GM12878 (cell line): Measurements from ENCODE around the gene RAB25. TPM values are rescaled to one million over a fixed set of nuclear protein-coding genes. Genes with fewer than 3 reads are reported as not detected.

Source experiments
- ATAC-seq: fragments of 200-7000 bp; cut with Tn5 transposase; 3 replicates; pipeline ENCODE4 v1.9.1; 2020; ENCODE audit warnings: mild to moderate bottlenecking, moderate library complexity
- BruUV-seq: library from RNA; stranded (reverse); fragments of 400-500 nt; replicated peaks from 2 replicates; lab custom pipeline; 2021; lab: Mats Ljungman, UMichigan
- CTCF ChIA-PET: fragments of 300-600 bp; sonication (Branson Sonifier 250); formaldehyde crosslinking; extraction: SDS; loops from one replicate; lab custom pipeline; 2021; ENCODE audit warnings: inconsistent platforms; lab: Yijun Ruan, JAX
- POLR2A ChIA-PET: fragments of 350-600 bp; formaldehyde crosslinking; extraction: SDS; loops from one replicate; lab custom pipeline; 2021; ENCODE audit warnings: inconsistent platforms; lab: Charles Lee
- RAD21 ChIA-PET: fragments of 300-600 bp; sonication (Branson Sonifier 250); formaldehyde crosslinking; loops from one replicate; lab custom pipeline; 2023; ENCODE audit warnings: antibody characterized with exemption; ENCODE audit not compliant: unreplicated experiment; lab: Charles Lee
- SMC1A ChIA-PET: fragments of 300-600 bp; sonication (Branson Sonifier 250); formaldehyde crosslinking; loops from one replicate; lab custom pipeline; 2023; ENCODE audit not compliant: unreplicated experiment, uncharacterized antibody; lab: Charles Lee
- DNase-seq: peaks from one replicate; pipeline ENCODE4 v3.0.0-alpha.2; 2011; ENCODE audit warnings: low read depth, low spot score
- FAIRE-seq: peaks from 3 replicates; lab custom pipeline; 2011; peaks lifted over from hg19 to GRCh38; lab: Jason Lieb, UNC
- H2AFZ ChIP-seq: 2 replicates; pipeline ENCODE4 v1.6.0; 2011; ENCODE audit warnings: low read depth, low read length, control low read depth; ENCODE audit not compliant: control insufficient read depth
- H3K27ac ChIP-seq: 2 replicates; pipeline ENCODE4 v1.5.1; 2011; ENCODE audit warnings: control low read depth; ENCODE audit not compliant: control insufficient read depth, insufficient read depth
- H3K27me3 ChIP-seq, 2 experiments: replicated peaks in 1 of 2; 2 replicates each; pipeline versions ENCODE4 v1.6.0 to v1.6.1; 2011; ENCODE audit warnings: low read length in 1 of 2; ENCODE audit not compliant: control insufficient read depth in 2 of 2, insufficient read depth in 2 of 2
- H3K36me3 ChIP-seq, 2 experiments: 2 replicates each; pipeline ENCODE4 v1.5.1; 2011; ENCODE audit warnings: low read length in 1 of 2; ENCODE audit not compliant: control insufficient read depth in 2 of 2, insufficient read depth in 2 of 2
- H3K4me1 ChIP-seq: 2 replicates; pipeline ENCODE4 v1.6.1; 2011; ENCODE audit warnings: mild to moderate bottlenecking, low read length, moderate library complexity, mixed read lengths; ENCODE audit not compliant: control insufficient read depth, insufficient read depth
- H3K4me2 ChIP-seq: 2 replicates; pipeline ENCODE4 v1.6.0; 2011; ENCODE audit warnings: control low read depth; ENCODE audit not compliant: control insufficient read depth, insufficient read depth
- H3K4me3 ChIP-seq: fragments of 200-600 bp; sonication (generic); 2 replicates; pipeline ENCODE4 v1.5.1; 2016
- H3K79me2 ChIP-seq: 2 replicates; pipeline ENCODE4 v1.6.0; 2011; ENCODE audit warnings: low read length; ENCODE audit not compliant: control insufficient read depth, insufficient read depth
- H3K9ac ChIP-seq: 2 replicates; pipeline ENCODE4 v1.8.0; 2011; ENCODE audit warnings: low read length, control low read depth, mixed read lengths; ENCODE audit not compliant: control insufficient read depth, insufficient read depth
- H3K9me3 ChIP-seq: replicated peaks from 3 replicates; pipeline ENCODE4 v1.5.1; 2011; ENCODE audit warnings: mild to moderate bottlenecking, low read length; ENCODE audit not compliant: control insufficient read depth, insufficient read depth
- H4K20me1 ChIP-seq: 2 replicates; pipeline ENCODE4 v1.6.0; 2011; ENCODE audit not compliant: control insufficient read depth, insufficient read depth
- BACH1 ChIP-seq: fragments of 450-650 bp; IDR thresholded peaks from 2 replicates; pipeline ENCODE4 v1.6.1; 2017; ENCODE audit warnings: mild to moderate bottlenecking, borderline replicate concordance
- CHD1 ChIP-seq: IDR thresholded peaks from 2 replicates; pipeline ENCODE4 v1.6.1; 2012; ENCODE audit warnings: low read depth, low read length, improper control_type of control experiment
- CHD2 ChIP-seq: IDR thresholded peaks from 2 replicates; pipeline ENCODE4 v1.6.1; 2011; ENCODE audit warnings: low read depth, low read length, improper control_type of control experiment, borderline replicate concordance
- GABPA ChIP-seq: IDR thresholded peaks from 2 replicates; pipeline ENCODE4 v1.6.1; 2014; ENCODE audit warnings: antibody characterized with exemption, low read depth, mild to moderate bottlenecking, inconsistent platforms
- PAX5 ChIP-seq: IDR thresholded peaks from 2 replicates; pipeline ENCODE4 v1.6.1; 2011; ENCODE audit warnings: low read depth, low read length, borderline replicate concordance
- PML ChIP-seq: IDR thresholded peaks from 2 replicates; pipeline ENCODE4 v1.6.1; 2012; ENCODE audit warnings: low read length, inconsistent platforms
- RELB ChIP-seq: fragments of 450-650 bp; IDR thresholded peaks from 2 replicates; pipeline ENCODE4 v1.6.1; 2017; ENCODE audit warnings: low read depth, mild to moderate bottlenecking, moderate library complexity
- SIN3A ChIP-seq: IDR thresholded peaks from 2 replicates; pipeline ENCODE4 v1.6.1; 2012; ENCODE audit warnings: low read depth, low read length, improper control_type of control experiment
- SMC3 ChIP-seq: IDR thresholded peaks from 2 replicates; pipeline ENCODE4 v1.6.1; 2011; ENCODE audit warnings: low read length, improper control_type of control experiment, borderline replicate concordance
- WRNIP1 ChIP-seq: IDR thresholded peaks from 2 replicates; pipeline ENCODE4 v1.6.1; 2011; ENCODE audit warnings: low read depth, low read length, improper control_type of control experiment, borderline replicate concordance
- ZBED1 ChIP-seq: IDR thresholded peaks from 2 replicates; pipeline ENCODE4 v1.6.1; 2016; ENCODE audit warnings: borderline replicate concordance
- ZBTB33 ChIP-seq: fragments of 450-650 bp; IDR thresholded peaks from 2 replicates; pipeline ENCODE4 v1.6.1; 2017; ENCODE audit warnings: mild to moderate bottlenecking
- ZBTB40 ChIP-seq: fragments of 450-650 bp; IDR thresholded peaks from 2 replicates; pipeline ENCODE4 v1.6.1; 2016; ENCODE audit warnings: mild to moderate bottlenecking, moderate library complexity, borderline replicate concordance
- ZNF622 ChIP-seq: fragments of 450-650 bp; IDR thresholded peaks from 2 replicates; pipeline ENCODE4 v1.6.1; 2017; ENCODE audit warnings: mild to moderate bottlenecking, inconsistent platforms
- WGBS: methylation state at CpG from one replicate; pipeline ENCODE4 v1.1.6; 2016; ENCODE audit warnings: low lambda C conversion rate; ENCODE audit not compliant: insufficient replicate concordance, insufficient coverage; ENCODE audit errors: missing lambda C conversion rate; 5-methylcytosine and 5-hydroxymethylcytosine counted together
- in situ Hi-C: fragments of 300-500 bp; cut with MboI; formaldehyde crosslinking; loops from 9 replicates; pipeline ENCODE4 v1.14.3; 2018; ENCODE audit warnings: mixed read lengths
- intact Hi-C: fragments of 100-400 bp; cut with micrococcal nuclease; formaldehyde crosslinking; loops from one replicate; pipeline ENCODE4 v1.14.2; 2022; ENCODE audit not compliant: unreplicated experiment
- polyA plus RNA-seq, 11 experiments: library from polyadenylated mRNA; depleted of rRNA in 4 of 11; unstranded in 6 of 11; stranded (reverse) in 5 of 11; fragments of >200 nt; fragmentation: Nextera tagmentation in 4 of 11; fragmentation: Illumina TruSeq in 1 of 11; extraction: Ambion mirVana in 4 of 11; extraction: Trizol in 1 of 11; gene quantifications; 1 replicate in 1 of 11; 2 replicates in 10 of 11; pipeline versions ENCODE4 v1.2.1 to v1.2.3, GENCODE V29; 2011 to 2016; ENCODE audit warnings: inconsistent platforms in 2 of 11, missing spikeins in 2 of 11, low read depth in 1 of 11
- total RNA-seq, 4 experiments: library from RNA; depleted of rRNA in 3 of 4; stranded (reverse); fragments of >200 nt in 3 of 4; fragmentation: Illumina TruSeq in 1 of 4; extraction: Trizol in 1 of 4; gene quantifications; 2 replicates each; pipeline versions ENCODE4 v1.2.1 to v1.2.3, GENCODE V29; 2013 to 2021

The RAB25 gene
- total and polyA plus RNA-seq, 10 of the 15 experiments (the other 5 are each of a cell fraction or from before 2014, with no cell fraction given), result 0.16 to 0.36 (median 0.22) TPM; not detected in 7

- CTCF ChIA-PET, result interaction anchor here (1.2 to 2.5 kb wide), 4 partner anchors 22 to 74 kb away, joined by 3 to 11 read pairs (median 5); no protein-coding TSS in a partner anchor
- intact Hi-C loops, result loop anchor here (2.0 kb wide), 2 partner anchors 41 to 77 kb away; partner anchors contain the start of genes KHDC4 and UBQLN4
- TF ChIP-seq BACH1, result no peak
- TF ChIP-seq GABPA, result no peak
- 0 out of 2 replicates have a peak, but pooled peaks have one; percentile 11 for TF ChIP-seq PAX5
- TF ChIP-seq SIN3A, result no peak
- no peak for TF ChIP-seq ZBTB40
- peak; percentile 47; the same call in 1 of the 2 replicates for TF ChIP-seq PML
- no peak for TF ChIP-seq SMC3
- 0 out of 2 replicates have a peak, but pooled peaks have one; percentile 30 for TF ChIP-seq CHD1
- TF ChIP-seq WRNIP1, result no peak
- no peak; the same call in 1 of the 2 replicates for TF ChIP-seq CHD2
- no peak for TF ChIP-seq ZBED1
- TF ChIP-seq ZBTB33, result no peak
- TF ChIP-seq RELB, result peak; percentile 64
- TF ChIP-seq ZNF622, result no peak
These were observed 48.7 kb upstream of the RAB25 start for GRCh38 chr1:156012051-156012817.

More at GRCh38 chr1:156012051-156012817, 48.7 kb upstream of the RAB25 start:
- Histone ChIP-seq H3K4me1 (peaks cover 31% of the 10 kb centered on the region), H3K9me3 (no peaks in the 10 kb centered on the region), H3K4me2 (peak overlapping the region; percentile 72), H2AFZ (no peak overlapping the region), H3K36me3 (peaks cover 15 to 28% of the 10 kb centered on the region in 2 experiments), H3K79me2 (no peaks in the 10 kb centered on the region), H3K27me3 (no peaks in the 10 kb centered on the region), H3K4me3 (no peak overlapping the region), H3K27ac (peak overlapping the region; percentile 53; the same call in 1 of the 2 replicates), H4K20me1 (no peaks in the 10 kb centered on the region), H3K9ac (no peak overlapping the region)
- ChIA-PET POLR2A (no interaction called here), RAD21 (interaction anchor here (0.6 to 1.2 kb wide), 3 partner anchors 45 to 74 kb away, joined by 3 to 6 read pairs (median 3); no protein-coding TSS in a partner anchor), SMC1A (interaction anchor here (1.5 to 1.7 kb wide), 2 partner anchors 8 to 10 kb away, joined by 3 to 6 read pairs; no protein-coding TSS in a partner anchor)
- peak; percentile 97 for FAIRE-seq
- peak; percentile 70 for DNase-seq
- ATAC-seq, result peak; percentile 96
- BruUV-seq, result TSS peak; percentile 25
- in situ Hi-C loops, result no loop called here
- 24% methylated on average over 4 of the region's 4 CpGs for WGBS
